CD1c-positive myeloid dendritic cell (primary cell): ENCODE data around the gene HTRA3.
A peak's percentile ranks its signal among the peaks of the same experiment; 100 is the strongest.
"Not testable (repeated sequence)": the region's sequence is repeated elsewhere in the genome, so short reads cannot be mapped to it uniquely, and the experiment has no call there.

Experiments used
- DNase-seq: peaks from one replicate; pipeline ENCODE4 v3.0.0-alpha.2; 2016; ENCODE audit errors: extremely low spot score

HTRA3 gene

GRCh38 chr4:8342651-8343261 is 73.2 kb downstream of the HTRA3 start:
- DNase-seq: no peak

GRCh38 chr4:8343262-8343966 is 73.9 kb downstream of the HTRA3 start:
- no peak for DNase-seq

GRCh38 chr4:8343967-8344331 is 74.4 kb downstream of the HTRA3 start:
- no peak for DNase-seq

GRCh38 chr4:8344377-8344776 is 74.8 kb downstream of the HTRA3 start:
- DNase-seq: peak; percentile 66

- DNase-seq: no peak
Observed at GRCh38 chr4:8345053-8345945, 75.7 kb downstream of the HTRA3 start.

GRCh38 chr4:8345946-8346814 is 76.6 kb downstream of the HTRA3 start:
- DNase-seq: no peak

GRCh38 chr4:8346838-8347605 is 77.5 kb downstream of the HTRA3 start:
- no peak for DNase-seq

GRCh38 chr4:8347660-8348059 is 78.1 kb downstream of the HTRA3 start:
- DNase-seq: no peak

- peak; percentile 55 for DNase-seq
Observed at GRCh38 chr4:8348071-8348470, 78.5 kb downstream of the HTRA3 start.

- not testable (repeated sequence) for DNase-seq
Observed at GRCh38 chr4:8349236-8349635, 79.7 kb downstream of the HTRA3 start.

- no peak for DNase-seq
Observed at GRCh38 chr4:8349664-8350236, 80.2 kb downstream of the HTRA3 start.

GRCh38 chr4:8350352-8350751 is 80.8 kb downstream of the HTRA3 start:
- no peak for DNase-seq

- no peak for DNase-seq
Observed at GRCh38 chr4:8350841-8351461, 81.4 kb downstream of the HTRA3 start.

- DNase-seq: no peak
Observed at GRCh38 chr4:8351931-8352367, 82.4 kb downstream of the HTRA3 start.

- DNase-seq: no peak
Observed at GRCh38 chr4:8352368-8353157, 83.0 kb downstream of the HTRA3 start.

- no peak for DNase-seq
Observed at GRCh38 chr4:8353158-8353669, 83.7 kb downstream of the HTRA3 start.

GRCh38 chr4:8353912-8354453 is 84.4 kb downstream of the HTRA3 start:
- no peak for DNase-seq

- no peak for DNase-seq
Observed at GRCh38 chr4:8355306-8355705, 85.8 kb downstream of the HTRA3 start.
